Eye (tissue), 1 donor: ENCODE results near the gene TRPM2.
A peak's percentile ranks its signal among the peaks of the same experiment; 100 is the strongest.
"Not testable (repeated sequence)": the region's sequence is repeated elsewhere in the genome, so short reads cannot be mapped to it uniquely, and the experiment has no call there.

Experiments
- DNase-seq: peaks from one replicate; pipeline ENCODE4 v3.0.0-alpha.2; 2015

The TRPM2 gene

GRCh38 chr21:44335266-44336059 is 18.0 kb upstream of the TRPM2 start:
- no peak for DNase-seq

GRCh38 chr21:44337449-44337848 is 16.0 kb upstream of the TRPM2 start:
- no peak for DNase-seq

GRCh38 chr21:44337941-44338895 is 15.2 kb upstream of the TRPM2 start:
- DNase-seq, result peak; percentile 86

- DNase-seq, result peak; percentile 97
These were observed 14.2 kb upstream of the TRPM2 start, which contains the start of gene CFAP410 for GRCh38 chr21:44338971-44339910. Gene CFAP410 (minus strand): TSS chr21:44339390. CDS start chr21:44339194, 196 bp downstream.

GRCh38 chr21:44341726-44342458 is 11.5 kb upstream of the TRPM2 start:
- not testable (repeated sequence) for DNase-seq

GRCh38 chr21:44342981-44343380 is 10.4 kb upstream of the TRPM2 start:
- DNase-seq, result not testable (repeated sequence)

GRCh38 chr21:44344541-44345183 is 8.8 kb upstream of the TRPM2 start:
- DNase-seq, result no peak

GRCh38 chr21:44345495-44345894 is 7.9 kb upstream of the TRPM2 start:
- DNase-seq, result no peak

GRCh38 chr21:44347911-44348451 is 5.4 kb upstream of the TRPM2 start:
- no peak for DNase-seq

GRCh38 chr21:44348861-44349260 is 4.6 kb upstream of the TRPM2 start:
- no peak for DNase-seq

- no peak for DNase-seq
These were observed 4.0 kb upstream of the TRPM2 start for GRCh38 chr21:44349416-44349846.

- DNase-seq, result peak; percentile 57
These were observed 3.3 kb upstream of the TRPM2 start for GRCh38 chr21:44349847-44350772.

- DNase-seq, result no peak
These were observed 2.5 kb upstream of the TRPM2 start for GRCh38 chr21:44350773-44351481.

GRCh38 chr21:44351535-44352252 is 1.7 kb upstream of the TRPM2 start:
- no peak for DNase-seq

- no peak for DNase-seq
These were observed 1.1 kb upstream of the TRPM2 start for GRCh38 chr21:44352253-44352860.

- DNase-seq, result no peak
These were observed 582 bp downstream of the TRPM2 start for GRCh38 chr21:44354001-44354405.
